Glutamatergic neuron (in vitro differentiated cells): ENCODE measurements around the gene SPOCK3. TPM values are rescaled to one million over a fixed set of nuclear protein-coding genes. Genes with fewer than 3 reads are reported as not detected.

ENCODE experiments used
- DNase-seq: peaks from one replicate; pipeline ENCODE4 v3.0.0; 2022
- H3K27ac Mint-ChIP-seq: one replicate; pipeline ENCODE4 v1.8.0; 2020; ENCODE audit warnings: mild to moderate bottlenecking, mixed read lengths, inconsistent platforms; ENCODE audit not compliant: unreplicated experiment
- H3K27me3 Mint-ChIP-seq: one replicate; pipeline ENCODE4 v1.8.0; 2020; ENCODE audit warnings: mild to moderate bottlenecking, moderate library complexity, mixed read lengths, inconsistent platforms; ENCODE audit not compliant: unreplicated experiment
- H3K36me3 Mint-ChIP-seq: one replicate; pipeline ENCODE4 v1.8.0; 2020; ENCODE audit warnings: mild to moderate bottlenecking, mixed read lengths, inconsistent platforms; ENCODE audit not compliant: unreplicated experiment
- H3K4me1 Mint-ChIP-seq: one replicate; pipeline ENCODE4 v1.8.0; 2020; ENCODE audit warnings: mild to moderate bottlenecking, low read depth, mixed read lengths, inconsistent platforms; ENCODE audit not compliant: unreplicated experiment
- H3K4me3 Mint-ChIP-seq: one replicate; pipeline ENCODE4 v1.8.0; 2020; ENCODE audit warnings: mild to moderate bottlenecking, mixed read lengths, inconsistent platforms; ENCODE audit not compliant: unreplicated experiment
- H3K9me3 Mint-ChIP-seq: one replicate; pipeline ENCODE4 v1.8.0; 2020; ENCODE audit warnings: mild to moderate bottlenecking, moderate library complexity, mixed read lengths, inconsistent platforms; ENCODE audit not compliant: unreplicated experiment
- total RNA-seq: library from RNA; stranded (reverse); fragmentation: NEBNext Ultra II Directional; extraction: Animal tissue kit (Norgen Biotek cat#: 25700); gene quantifications from one replicate; pipeline ENCODE4 v1.2.1, GENCODE V29; 2021; ENCODE audit not compliant: unreplicated experiment
- TF ChIP-seq, protein P1 (sequence below): fragments of 200-600 bp; sonication (generic); IDR thresholded peaks from one replicate; pipeline ENCODE4 v1.5.0; 2021; ENCODE audit not compliant: partially characterized antibody, unreplicated experiment

SPOCK3 gene
- total RNA-seq, 1 donor from 2014 or later: 26.8 TPM

DNA sequence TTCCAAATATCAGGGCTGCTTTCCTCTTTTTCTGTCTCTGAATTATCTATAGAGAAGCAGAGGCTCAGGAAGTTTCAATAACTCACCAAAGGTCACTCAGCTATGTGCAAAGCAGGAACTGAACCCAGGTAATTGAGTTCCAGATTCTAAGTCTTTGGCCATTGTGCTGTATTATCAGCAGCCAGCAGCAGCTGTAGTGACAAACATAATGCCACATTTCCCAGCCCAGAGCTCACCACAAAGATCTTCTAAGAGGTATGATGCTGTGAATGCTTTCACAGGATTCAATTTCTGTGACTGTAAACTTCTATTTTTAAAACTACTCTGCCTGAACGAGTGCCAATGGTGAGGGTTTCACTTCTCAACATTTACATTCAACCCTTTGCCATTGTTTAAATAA lies 56.4 kb downstream of the SPOCK3 start:
- TF ChIP-seq, protein P1, sequence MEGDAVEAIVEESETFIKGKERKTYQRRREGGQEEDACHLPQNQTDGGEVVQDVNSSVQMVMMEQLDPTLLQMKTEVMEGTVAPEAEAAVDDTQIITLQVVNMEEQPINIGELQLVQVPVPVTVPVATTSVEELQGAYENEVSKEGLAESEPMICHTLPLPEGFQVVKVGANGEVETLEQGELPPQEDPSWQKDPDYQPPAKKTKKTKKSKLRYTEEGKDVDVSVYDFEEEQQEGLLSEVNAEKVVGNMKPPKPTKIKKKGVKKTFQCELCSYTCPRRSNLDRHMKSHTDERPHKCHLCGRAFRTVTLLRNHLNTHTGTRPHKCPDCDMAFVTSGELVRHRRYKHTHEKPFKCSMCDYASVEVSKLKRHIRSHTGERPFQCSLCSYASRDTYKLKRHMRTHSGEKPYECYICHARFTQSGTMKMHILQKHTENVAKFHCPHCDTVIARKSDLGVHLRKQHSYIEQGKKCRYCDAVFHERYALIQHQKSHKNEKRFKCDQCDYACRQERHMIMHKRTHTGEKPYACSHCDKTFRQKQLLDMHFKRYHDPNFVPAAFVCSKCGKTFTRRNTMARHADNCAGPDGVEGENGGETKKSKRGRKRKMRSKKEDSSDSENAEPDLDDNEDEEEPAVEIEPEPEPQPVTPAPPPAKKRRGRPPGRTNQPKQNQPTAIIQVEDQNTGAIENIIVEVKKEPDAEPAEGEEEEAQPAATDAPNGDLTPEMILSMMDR: no peak
- no peaks in the 10 kb centered on the region for H3K4me1 Mint-ChIP-seq

DNA sequence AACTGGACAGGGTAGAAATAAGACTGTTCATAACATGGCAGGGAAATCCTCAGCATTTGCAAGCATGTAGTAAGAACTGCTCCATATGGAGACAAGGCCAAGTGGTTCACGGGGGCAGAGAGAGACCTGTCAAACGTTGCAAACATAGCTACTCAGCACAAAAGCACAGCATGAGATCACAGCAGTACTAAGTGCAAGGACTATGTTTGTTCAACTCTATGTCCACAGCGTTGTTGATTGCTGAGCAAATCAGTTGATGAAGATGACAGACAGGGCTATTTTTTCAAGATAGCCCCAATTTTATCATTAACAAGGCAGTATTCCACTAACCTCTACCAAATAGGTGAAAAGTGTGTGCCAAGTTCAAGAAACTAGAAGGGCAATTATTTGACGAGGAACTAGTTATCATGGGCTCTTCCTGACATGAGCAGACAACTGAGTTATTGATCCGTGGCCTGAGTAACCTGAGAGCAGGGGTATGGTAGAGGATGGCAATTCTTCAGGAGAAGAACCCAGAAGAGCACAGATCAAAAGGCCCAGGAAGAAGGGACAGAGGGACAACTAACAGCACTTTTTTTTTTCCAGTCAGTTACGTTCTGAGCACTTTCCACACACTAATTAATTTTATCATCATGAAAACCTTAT lies 57.4 kb downstream of the SPOCK3 start:
- H3K27ac Mint-ChIP-seq: no peak overlapping the region
- H3K9me3 Mint-ChIP-seq: no peaks in the 10 kb centered on the region
- H3K27me3 Mint-ChIP-seq: no peaks in the 10 kb centered on the region
- TF ChIP-seq, protein P1: no peak
- no peak for DNase-seq
- no peaks in the 10 kb centered on the region for H3K4me1 Mint-ChIP-seq
- H3K4me3 Mint-ChIP-seq: no peak overlapping the region
- no peaks in the 10 kb centered on the region for H3K36me3 Mint-ChIP-seq

More for the DNA sequence above, 56.4 kb downstream of the SPOCK3 start:
- no peak overlapping the region for H3K27ac Mint-ChIP-seq
- no peak overlapping the region for H3K4me3 Mint-ChIP-seq
- no peaks in the 10 kb centered on the region for H3K27me3 Mint-ChIP-seq
- no peaks in the 10 kb centered on the region for H3K9me3 Mint-ChIP-seq
- DNase-seq: no peak
- no peaks in the 10 kb centered on the region for H3K36me3 Mint-ChIP-seq

DNA sequence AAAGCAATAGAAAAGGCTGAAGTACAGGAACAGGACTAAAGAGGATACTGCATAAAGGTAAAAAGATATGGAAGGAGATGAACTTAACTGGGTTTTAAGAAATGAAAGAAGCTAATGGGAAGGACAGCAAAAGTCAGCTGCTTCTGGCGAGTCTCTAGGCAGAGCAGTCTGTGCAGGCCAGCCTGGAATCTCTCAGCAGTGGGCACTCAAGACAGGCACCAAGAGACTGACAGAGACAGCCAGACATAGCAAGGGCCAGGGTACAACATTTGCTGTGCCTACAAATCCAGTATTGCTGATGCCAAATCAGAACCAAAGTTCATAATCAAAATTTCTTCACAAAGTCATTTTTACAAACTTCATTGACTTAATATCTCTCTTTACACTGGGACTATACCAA lies 62.4 kb downstream of the SPOCK3 start:
- Mint-ChIP-seq H3K36me3 (no peaks in the 10 kb centered on the region), H3K4me1 (no peaks in the 10 kb centered on the region), H3K27me3 (no peaks in the 10 kb centered on the region), H3K27ac (no peak overlapping the region), H3K4me3 (no peak overlapping the region), H3K9me3 (no peaks in the 10 kb centered on the region)
- no peak for DNase-seq
- TF ChIP-seq, protein P1: no peak

DNA sequence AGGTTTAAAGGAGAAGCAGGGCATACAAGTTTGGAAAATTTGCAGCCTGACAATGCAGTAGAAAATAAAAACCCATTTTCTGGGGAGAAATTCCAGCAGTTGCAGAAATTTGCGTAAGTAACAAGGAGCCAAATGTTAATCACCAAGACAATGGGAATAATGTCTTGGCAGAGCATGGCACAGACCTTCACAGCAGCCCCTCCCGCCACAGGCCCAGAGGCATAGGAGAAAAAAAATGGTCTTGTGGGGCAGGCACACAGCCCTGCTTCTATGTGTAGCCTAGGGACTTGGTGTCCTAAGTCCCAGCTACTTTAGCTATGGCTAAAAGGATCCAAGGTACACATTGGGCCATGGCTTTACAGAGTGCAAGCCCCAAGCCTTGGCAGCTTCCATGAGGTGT lies 65.7 kb downstream of the SPOCK3 start:
- no peaks in the 10 kb centered on the region for H3K27me3 Mint-ChIP-seq
- no peaks in the 10 kb centered on the region for H3K4me1 Mint-ChIP-seq
- TF ChIP-seq, protein P1: no peak
- DNase-seq: no peak
- H3K36me3 Mint-ChIP-seq: no peaks in the 10 kb centered on the region
- no peak overlapping the region for H3K27ac Mint-ChIP-seq
- H3K4me3 Mint-ChIP-seq: no peak overlapping the region
- H3K9me3 Mint-ChIP-seq: no peaks in the 10 kb centered on the region

DNA sequence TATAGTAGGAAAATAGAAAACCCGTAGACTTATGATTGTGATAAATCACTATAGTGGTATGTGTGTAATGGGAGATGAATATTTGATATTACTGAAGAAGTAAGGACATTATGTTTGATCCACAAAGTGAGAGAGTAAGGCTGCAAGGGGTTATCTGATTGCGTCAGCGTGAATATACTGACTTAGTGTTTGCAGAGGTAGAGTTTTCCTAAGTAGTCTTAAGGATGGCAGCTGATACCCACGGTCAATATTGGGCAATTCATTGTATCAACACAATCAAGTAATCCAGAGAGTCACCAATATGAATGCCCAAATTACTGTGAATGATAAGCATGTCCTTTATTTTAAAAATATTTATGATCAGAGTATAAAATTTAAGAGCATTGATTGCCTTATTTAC lies 83.7 kb downstream of the SPOCK3 start:
- Mint-ChIP-seq H3K4me1 (no peaks in the 10 kb centered on the region), H3K27ac (no peak overlapping the region), H3K36me3 (no peaks in the 10 kb centered on the region), H3K27me3 (no peaks in the 10 kb centered on the region), H3K4me3 (no peak overlapping the region), H3K9me3 (no peaks in the 10 kb centered on the region)
- TF ChIP-seq, protein P1: no peak
- no peak for DNase-seq
